ENCODE measurements around the gene SCFD2. TPM values are rescaled to one million over a fixed set of nuclear protein-coding genes. Genes with fewer than 3 reads are reported as not detected.

SCFD2 gene
- total and polyA plus RNA-seq, 2 donors (not counting 3 experiments of a cell fraction or from before 2014, with no cell fraction given) = 12.3 to 22.8 TPM

DNA sequence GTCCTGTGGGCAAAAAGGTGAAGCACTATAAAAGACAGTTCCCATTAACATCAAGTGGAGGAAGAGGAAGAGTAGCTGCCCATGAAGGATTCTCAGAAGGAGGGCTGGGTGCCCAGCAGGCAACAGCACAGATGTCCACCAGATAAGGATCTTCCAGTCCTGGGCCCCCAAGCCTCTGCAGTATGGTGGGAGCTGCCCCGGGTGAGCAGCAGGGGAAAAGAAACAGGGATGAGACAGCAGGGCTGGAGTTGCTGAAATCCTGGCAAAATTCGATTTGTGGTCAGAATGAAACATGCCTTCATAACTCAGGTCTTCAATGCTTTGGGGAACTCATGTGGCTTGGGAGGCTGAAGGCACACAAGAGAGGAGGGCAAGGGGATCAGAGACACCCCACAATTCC is 409.2 kb downstream of the SCFD2 start:
- FAIRE-seq = no peak
- TF ChIP-seq POLR2AphosphoS5 (IDR thresholded peaks at IDR 0.05; ENCODE audit: insufficient read depth, low read depth, low read length) (no peak), FOS (IDR thresholded peaks at IDR 0.05; ENCODE audit: borderline replicate concordance, insufficient read depth, low read length) (no peak), JUN (IDR thresholded peaks at IDR 0.05; ENCODE audit: borderline replicate concordance, insufficient read depth, insufficient read length, low read depth) (no peak), EZH2 (IDR thresholded peaks at IDR 0.05; ENCODE audit: borderline replicate concordance, low read depth, low read length, severe bottlenecking) (no peak), MYC (IDR thresholded peaks at IDR 0.05; ENCODE audit: low read depth, low read length) (no peak), GATA2 (IDR thresholded peaks at IDR 0.05; ENCODE audit: insufficient read depth, insufficient read length, low read depth, low read length) (no peak), POLR2A (IDR thresholded peaks at IDR 0.05; ENCODE audit: low read depth, low read length) (no peak)
- TF ChIP-seq, protein P1, sequence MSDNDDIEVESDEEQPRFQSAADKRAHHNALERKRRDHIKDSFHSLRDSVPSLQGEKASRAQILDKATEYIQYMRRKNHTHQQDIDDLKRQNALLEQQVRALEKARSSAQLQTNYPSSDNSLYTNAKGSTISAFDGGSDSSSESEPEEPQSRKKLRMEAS (IDR thresholded peaks at IDR 0.05; ENCODE audit: insufficient read depth, insufficient read length) = no peak
- TF ChIP-seq, protein P2, sequence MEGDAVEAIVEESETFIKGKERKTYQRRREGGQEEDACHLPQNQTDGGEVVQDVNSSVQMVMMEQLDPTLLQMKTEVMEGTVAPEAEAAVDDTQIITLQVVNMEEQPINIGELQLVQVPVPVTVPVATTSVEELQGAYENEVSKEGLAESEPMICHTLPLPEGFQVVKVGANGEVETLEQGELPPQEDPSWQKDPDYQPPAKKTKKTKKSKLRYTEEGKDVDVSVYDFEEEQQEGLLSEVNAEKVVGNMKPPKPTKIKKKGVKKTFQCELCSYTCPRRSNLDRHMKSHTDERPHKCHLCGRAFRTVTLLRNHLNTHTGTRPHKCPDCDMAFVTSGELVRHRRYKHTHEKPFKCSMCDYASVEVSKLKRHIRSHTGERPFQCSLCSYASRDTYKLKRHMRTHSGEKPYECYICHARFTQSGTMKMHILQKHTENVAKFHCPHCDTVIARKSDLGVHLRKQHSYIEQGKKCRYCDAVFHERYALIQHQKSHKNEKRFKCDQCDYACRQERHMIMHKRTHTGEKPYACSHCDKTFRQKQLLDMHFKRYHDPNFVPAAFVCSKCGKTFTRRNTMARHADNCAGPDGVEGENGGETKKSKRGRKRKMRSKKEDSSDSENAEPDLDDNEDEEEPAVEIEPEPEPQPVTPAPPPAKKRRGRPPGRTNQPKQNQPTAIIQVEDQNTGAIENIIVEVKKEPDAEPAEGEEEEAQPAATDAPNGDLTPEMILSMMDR (IDR thresholded peaks at IDR 0.05; ENCODE audit: extremely low read depth in 1 of 2, insufficient read depth in 1 of 2, low read depth in 1 of 2, low read length in 2 of 2) = no peak
- H3K4me2 ChIP-seq (ENCODE audit: insufficient read depth, low read length) = no peak overlapping the region

More for the DNA sequence above, 409.2 kb downstream of the SCFD2 start:
- H4K20me1 ChIP-seq (replicated peaks; ENCODE audit: control insufficient read depth, extremely low read depth, insufficient read depth, low read length) = no peaks in the 10 kb centered on the region
- H3K27ac ChIP-seq (ENCODE audit: insufficient read depth, low read depth, low read length) = no peak overlapping the region
- H3K36me3 ChIP-seq (ENCODE audit: control insufficient read depth in 2 of 2, extremely low read depth in 1 of 2, insufficient read depth in 2 of 2, low read length in 2 of 2) = no peaks in the 10 kb centered on the region
- dilution Hi-C loops (cut with MboI; ENCODE audit: extremely low pct_ligation_motif_present, low sequenced_read_pairs) (no loop called here), intact Hi-C loops (cut with micrococcal nuclease) (no loop called here)
- CTCF ChIA-PET = no interaction called here
- POLR2A ChIA-PET = no interaction called here
- H3K27me3 ChIP-seq (ENCODE audit: control insufficient read depth in 2 of 2, insufficient read depth in 2 of 2, low read length in 2 of 2) = no peaks in the 10 kb centered on the region
- BruUV-seq (replicated peaks) = no TSS peak
- no peak overlapping the region for H3K4me3 ChIP-seq (replicated peaks in 1 of 3; ENCODE audit: insufficient read depth in 1 of 3, low read depth in 1 of 3, low read length in 3 of 3)
- no peaks in the 10 kb centered on the region for H3K4me1 ChIP-seq (ENCODE audit: control insufficient read depth, extremely low read depth, insufficient read depth, low read length)
- no peak overlapping the region for H3K9ac ChIP-seq (replicated peaks; ENCODE audit: extremely low read depth, insufficient read depth, low read length)
- no peak for DNase-seq (ENCODE audit: low read depth, low spot score)
- no peaks in the 10 kb centered on the region for H3K9me3 ChIP-seq (replicated peaks; ENCODE audit: control insufficient read depth, insufficient read depth, low read length)
- H2AFZ ChIP-seq (ENCODE audit: low read depth, low read length) = no peak overlapping the region
- H3K79me2 ChIP-seq (ENCODE audit: control insufficient read depth, insufficient read depth, low read length) = no peaks in the 10 kb centered on the region
- no peaks in the 10 kb centered on the region for H3K9me1 ChIP-seq (replicated peaks; ENCODE audit: control insufficient read depth, extremely low read depth, insufficient read depth, low read length)
